ENCODE results near the gene PPP4R2. TPM values are rescaled to one million over a fixed set of nuclear protein-coding genes. Genes with fewer than 3 reads are reported as not detected.

The PPP4R2 gene
- total RNA-seq, 4 donors from 2014 or later = 21.3 to 136 (median 62.3) TPM

GRCh38 chr3:73036694-73037591, 40.3 kb downstream of the PPP4R2 start:
- H3K4me1 ChIP-seq = peaks cover 0 to 3% of the 10 kb centered on the region in 2 donors
- no peaks in the 10 kb centered on the region for H3K36me3 ChIP-seq
- H3K27me3 ChIP-seq = no peaks in the 10 kb centered on the region
- no peak for DNase-seq
- intact Hi-C loops (cut with DNase I; ENCODE audit: low total_unique reads) = no loop called here
- H3K9me3 ChIP-seq = no peaks in the 10 kb centered on the region
- TF ChIP-seq CTCF (IDR thresholded peaks at IDR 0.05) = no peak
- TF ChIP-seq POLR2A (IDR thresholded peaks at IDR 0.05) = no peak
- no peak overlapping the region for H3K4me3 ChIP-seq
- no peak overlapping the region for H3K27ac ChIP-seq

- H3K9me3 ChIP-seq = no peaks in the 10 kb centered on the region
- peaks cover 0 to 5% of the 10 kb centered on the region in 2 donors for H3K4me1 ChIP-seq
- no peak overlapping the region for H3K27ac ChIP-seq
- no peak for DNase-seq
- intact Hi-C loops (cut with DNase I; ENCODE audit: low total_unique reads) = no loop called here
- no peak overlapping the region for H3K4me3 ChIP-seq
- no peak for TF ChIP-seq CTCF (IDR thresholded peaks at IDR 0.05)
- no peak for TF ChIP-seq POLR2A (IDR thresholded peaks at IDR 0.05)
- no peaks in the 10 kb centered on the region for H3K27me3 ChIP-seq
- no peaks in the 10 kb centered on the region for H3K36me3 ChIP-seq
Observed at GRCh38 chr3:73041537-73041936, 44.9 kb downstream of the PPP4R2 start.

- DNase-seq = no peak
- no peak for TF ChIP-seq POLR2A (IDR thresholded peaks at IDR 0.05)
- TF ChIP-seq CTCF (IDR thresholded peaks at IDR 0.05) = no peak
- Histone ChIP-seq H3K36me3 (no peaks in the 10 kb centered on the region), H3K4me1 (peaks cover 0 to 5% of the 10 kb centered on the region in 2 donors), H3K9me3 (no peaks in the 10 kb centered on the region), H3K4me3 (no peak overlapping the region), H3K27ac (no peak overlapping the region), H3K27me3 (no peaks in the 10 kb centered on the region)
- intact Hi-C loops (cut with DNase I; ENCODE audit: low total_unique reads) = no loop called here
Observed at GRCh38 chr3:73043414-73043813, 46.8 kb downstream of the PPP4R2 start.

GRCh38 chr3:73045391-73045790, 48.8 kb downstream of the PPP4R2 start:
- no peak overlapping the region for H3K4me3 ChIP-seq
- TF ChIP-seq CTCF (IDR thresholded peaks at IDR 0.05) (no peak), POLR2A (IDR thresholded peaks at IDR 0.05) (no peak)
- DNase-seq = no peak
- no peaks in the 10 kb centered on the region for H3K27me3 ChIP-seq
- H3K4me1 ChIP-seq = peaks cover 0 to 5% of the 10 kb centered on the region in 2 donors
- H3K36me3 ChIP-seq = no peaks in the 10 kb centered on the region
- H3K27ac ChIP-seq = no peak overlapping the region
- no peaks in the 10 kb centered on the region for H3K9me3 ChIP-seq
- intact Hi-C loops (cut with DNase I; ENCODE audit: low total_unique reads) = no loop called here

GRCh38 chr3:73046195-73046594, 49.6 kb downstream of the PPP4R2 start:
- Histone ChIP-seq H3K27ac (no peak overlapping the region), H3K27me3 (no peaks in the 10 kb centered on the region), H3K4me3 (no peak overlapping the region), H3K4me1 (peaks cover 0 to 5% of the 10 kb centered on the region in 2 donors), H3K36me3 (no peaks in the 10 kb centered on the region), H3K9me3 (no peaks in the 10 kb centered on the region)
- no peak for DNase-seq
- TF ChIP-seq POLR2A (IDR thresholded peaks at IDR 0.05) = no peak
- TF ChIP-seq CTCF (IDR thresholded peaks at IDR 0.05) = no peak
- intact Hi-C loops (cut with DNase I; ENCODE audit: low total_unique reads) = no loop called here
